ENCODE data around the gene OVCH2.

GRCh38 chr11:7665473-7666291 is 40.6 kb downstream of the OVCH2 start:
- TF ChIP-seq CTCF (IDR thresholded peaks at IDR 0.05) (peak; percentile 82 to 93 (median 90)), POLR2AphosphoS5 (IDR thresholded peaks at IDR 0.05) (no peak), EP300 (IDR thresholded peaks at IDR 0.05) (no peak), POLR2A (IDR thresholded peaks at IDR 0.05) (no peak)
